Measurements from ENCODE around the gene ARHGAP6.

ARHGAP6 gene

GRCh38 chrX:11138498-11139390 lies 527.0 kb downstream of the ARHGAP6 start:
- no peak for DNase-seq (ENCODE audit: low read depth, low spot score)
- no peak overlapping the region for H3K4me3 ChIP-seq (ENCODE audit: low read depth, low read length)
- POLR2A ChIA-PET = no interaction called here
- TF ChIP-seq, protein P1, sequence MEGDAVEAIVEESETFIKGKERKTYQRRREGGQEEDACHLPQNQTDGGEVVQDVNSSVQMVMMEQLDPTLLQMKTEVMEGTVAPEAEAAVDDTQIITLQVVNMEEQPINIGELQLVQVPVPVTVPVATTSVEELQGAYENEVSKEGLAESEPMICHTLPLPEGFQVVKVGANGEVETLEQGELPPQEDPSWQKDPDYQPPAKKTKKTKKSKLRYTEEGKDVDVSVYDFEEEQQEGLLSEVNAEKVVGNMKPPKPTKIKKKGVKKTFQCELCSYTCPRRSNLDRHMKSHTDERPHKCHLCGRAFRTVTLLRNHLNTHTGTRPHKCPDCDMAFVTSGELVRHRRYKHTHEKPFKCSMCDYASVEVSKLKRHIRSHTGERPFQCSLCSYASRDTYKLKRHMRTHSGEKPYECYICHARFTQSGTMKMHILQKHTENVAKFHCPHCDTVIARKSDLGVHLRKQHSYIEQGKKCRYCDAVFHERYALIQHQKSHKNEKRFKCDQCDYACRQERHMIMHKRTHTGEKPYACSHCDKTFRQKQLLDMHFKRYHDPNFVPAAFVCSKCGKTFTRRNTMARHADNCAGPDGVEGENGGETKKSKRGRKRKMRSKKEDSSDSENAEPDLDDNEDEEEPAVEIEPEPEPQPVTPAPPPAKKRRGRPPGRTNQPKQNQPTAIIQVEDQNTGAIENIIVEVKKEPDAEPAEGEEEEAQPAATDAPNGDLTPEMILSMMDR (IDR thresholded peaks at IDR 0.05; ENCODE audit: insufficient read depth, low read length, missing control alignments) = no peak
- CTCF ChIA-PET = interaction anchor here (0.8 to 5.4 kb wide), 8 partner anchors 9 to 952 kb away, joined by 3 to 113 read pairs (median 5); no protein-coding TSS in a partner anchor

- ChIA-PET POLR2A (no interaction called here), CTCF (interaction anchor here (0.6 to 5.4 kb wide), 11 partner anchors 9 to 951 kb away, joined by 3 to 113 read pairs (median 7); no protein-coding TSS in a partner anchor)
- DNase-seq (ENCODE audit: low read depth, low spot score) = no peak
- TF ChIP-seq, protein P1 (IDR thresholded peaks at IDR 0.05; ENCODE audit: insufficient read depth, low read length, missing control alignments) = no peak
- no peak overlapping the region for H3K4me3 ChIP-seq (ENCODE audit: low read depth, low read length)
Measured at GRCh38 chrX:11137543-11138139, 528.1 kb downstream of the ARHGAP6 start.

DNA sequence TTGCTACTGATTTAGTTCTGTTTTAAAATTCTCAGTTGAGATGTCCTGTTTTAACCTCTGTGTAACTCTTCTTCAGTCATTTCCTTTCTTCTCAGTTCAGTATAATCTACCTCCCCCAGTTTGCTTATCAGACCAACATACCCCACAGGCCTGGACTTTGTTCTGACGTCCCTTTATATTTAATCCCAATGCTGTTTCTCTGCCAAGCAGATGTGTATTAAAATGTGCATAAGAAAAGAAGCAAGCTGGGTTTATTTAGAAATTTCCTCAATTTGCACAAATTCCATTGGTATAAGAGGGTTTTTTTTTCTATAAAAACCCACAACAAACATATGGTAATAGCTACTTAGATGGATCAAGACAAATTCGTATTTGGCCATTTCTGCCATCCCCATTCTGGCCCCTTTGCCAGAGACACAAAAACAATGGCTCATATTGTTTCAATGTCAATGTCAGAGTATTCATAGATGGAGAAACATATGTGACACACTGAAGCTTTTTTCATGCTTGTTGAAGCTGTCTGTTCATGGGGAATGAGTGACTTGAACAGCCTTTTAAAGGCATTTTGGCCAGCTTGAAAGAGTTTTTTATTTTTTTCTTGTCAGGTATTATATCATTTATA lies 530.0 kb downstream of the ARHGAP6 start:
- POLR2A ChIA-PET = no interaction called here
- CTCF ChIA-PET = interaction anchor here (0.9 to 5.4 kb wide), 11 partner anchors 10 to 1147 kb away, joined by 3 to 113 read pairs (median 5); no protein-coding TSS in a partner anchor
- TF ChIP-seq, protein P1 (IDR thresholded peaks at IDR 0.05; ENCODE audit: insufficient read depth, low read length, missing control alignments) = no peak
- no peak for DNase-seq (ENCODE audit: low read depth, low spot score)
- no peak overlapping the region for H3K4me3 ChIP-seq (ENCODE audit: low read depth, low read length)

DNA sequence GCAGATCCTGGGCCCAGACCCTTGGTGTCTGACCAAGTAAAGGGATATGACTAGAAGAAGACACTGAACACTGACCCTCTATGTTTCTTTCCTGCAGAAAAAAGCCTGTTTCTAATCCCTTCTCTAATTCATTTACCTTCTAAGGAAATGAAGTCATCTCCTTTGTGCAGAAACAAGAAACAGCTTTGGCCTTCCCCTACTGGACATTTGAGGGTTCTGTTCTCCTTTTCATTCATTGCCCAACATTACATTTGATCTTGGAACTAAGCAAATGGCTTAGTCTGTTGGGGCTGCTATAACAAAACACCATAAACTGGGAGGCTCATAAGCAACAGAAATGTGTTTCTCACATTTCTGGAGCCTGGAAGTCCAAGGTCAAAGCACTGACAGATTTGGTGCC lies 534.6 kb downstream of the ARHGAP6 start:
- ChIA-PET POLR2A (no interaction called here), CTCF (interaction anchor here (3.4 kb wide), 1 partner anchor 12 kb away, joined by 9 read pairs; no protein-coding TSS in a partner anchor)
- no peak overlapping the region for H3K4me3 ChIP-seq (ENCODE audit: low read depth, low read length)
- no peak for DNase-seq (ENCODE audit: low read depth, low spot score)
- TF ChIP-seq, protein P1 (IDR thresholded peaks at IDR 0.05; ENCODE audit: insufficient read depth, low read length, missing control alignments) = no peak

GRCh38 chrX:11130136-11130535 lies 535.6 kb downstream of the ARHGAP6 start:
- TF ChIP-seq, protein P1 (IDR thresholded peaks at IDR 0.05; ENCODE audit: insufficient read depth, low read length, missing control alignments) = no peak
- ChIA-PET POLR2A (no interaction called here), CTCF (interaction anchor here (1.6 kb wide), 1 partner anchor 940 kb away, joined by 12 read pairs; no protein-coding TSS in a partner anchor)
- DNase-seq (ENCODE audit: low read depth, low spot score) = no peak
- no peak overlapping the region for H3K4me3 ChIP-seq (ENCODE audit: low read depth, low read length)
